Prostate gland (tissue), 2 donors: Measurements from ENCODE around the gene LRP2BP. TPM values are rescaled to one million over a fixed set of nuclear protein-coding genes. Genes with fewer than 3 reads are reported as not detected.

Experiments used
- DNase-seq: peaks from one replicate; pipeline ENCODE4 v3.0.0-alpha.2; 2019; ENCODE audit warnings: low spot score
- H3K27ac ChIP-seq, 2 donors: fragments of 200-600 bp; sonication (generic); 2 replicates each; pipeline ENCODE4 v1.5.1; 2017 to 2019
- H3K27me3 ChIP-seq: fragments of 200-600 bp; sonication (generic); replicated peaks from 2 replicates; pipeline ENCODE4 v1.5.1; 2019; ENCODE audit not compliant: insufficient read depth
- H3K36me3 ChIP-seq, 2 donors: fragments of 200-600 bp; sonication (generic); 1 replicate in 1 of 2; 2 replicates in 1 of 2; pipeline versions ENCODE4 v1.5.1 to v1.8.1; 2017 to 2019
- H3K4me1 ChIP-seq: fragments of 200-600 bp; sonication (generic); replicated peaks from 2 replicates; pipeline ENCODE4 v1.5.1; 2019
- H3K4me3 ChIP-seq, 2 donors: fragments of 200-600 bp; sonication (generic); 2 replicates each; pipeline ENCODE4 v1.5.1; 2017 to 2019
- H3K9me3 ChIP-seq: fragments of 200-600 bp; sonication (generic); 2 replicates; pipeline ENCODE4 v1.5.1; 2017
- POLR2A ChIP-seq: fragments of 450-650 bp; IDR thresholded peaks from one replicate; pipeline ENCODE4 v1.6.1; 2016; ENCODE audit warnings: antibody characterized with exemption, mild to moderate bottlenecking
- POLR2AphosphoS5 ChIP-seq: sonication (generic); formaldehyde crosslinking; IDR thresholded peaks from one replicate; pipeline ENCODE4 v1.6.1; 2017; ENCODE audit warnings: antibody characterized with exemption
- WGBS: methylation state at CpG from one replicate; pipeline ENCODE4 v1.1.5; 2018; 5-methylcytosine and 5-hydroxymethylcytosine counted together
- intact Hi-C: fragments of 100-400 bp; cut with DNase I; formaldehyde crosslinking; loops from one replicate; pipeline ENCODE4 v1.14.2; 2022
- total RNA-seq, 2 donors: library from RNA; depleted of rRNA; stranded (reverse); fragments of >200 nt; gene quantifications; one replicate each; pipeline ENCODE4 v1.1.0, GENCODE V29; 2016
- TF ChIP-seq, protein P1 (sequence below), 4 experiments: fragments of 200-600 bp in 2 of 4; fragments of 450-650 bp in 2 of 4; sonication (generic) in 2 of 4; IDR thresholded peaks; 1 replicate in 3 of 4; 2 replicates in 1 of 4; pipeline ENCODE4 v1.5.1; 2016 to 2019; ENCODE audit warnings: antibody characterized with exemption in 4 of 4, mild to moderate bottlenecking in 2 of 4, moderate library complexity in 2 of 4

The LRP2BP gene
- total RNA-seq, 2 donors from 2014 or later: 0.32 to 1.4 TPM

DNA sequence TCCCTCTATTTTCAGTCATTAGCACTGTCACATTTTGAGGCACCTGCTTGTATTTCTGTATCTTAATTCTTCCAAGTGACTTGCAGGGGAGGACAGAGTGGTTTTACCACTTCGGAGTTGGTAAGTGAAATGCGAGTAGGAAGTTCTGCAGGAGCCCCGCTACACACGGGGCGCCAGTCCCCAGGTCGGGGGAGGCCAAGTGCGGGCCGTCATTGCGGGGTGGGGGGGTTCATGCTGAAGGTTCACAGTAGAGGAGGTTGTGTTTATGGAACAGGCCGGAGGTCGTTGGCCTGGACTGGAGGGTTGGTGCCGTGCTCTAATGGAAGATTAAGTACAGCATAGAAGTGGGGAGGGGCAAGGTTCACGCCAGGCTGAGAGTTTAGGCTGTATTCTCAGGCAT is 44.0 kb downstream of the LRP2BP start:
- no peaks in the 10 kb centered on the region for H3K27me3 ChIP-seq
- no peak for TF ChIP-seq POLR2A
- TF ChIP-seq POLR2AphosphoS5: no peak
- TF ChIP-seq, protein P1, sequence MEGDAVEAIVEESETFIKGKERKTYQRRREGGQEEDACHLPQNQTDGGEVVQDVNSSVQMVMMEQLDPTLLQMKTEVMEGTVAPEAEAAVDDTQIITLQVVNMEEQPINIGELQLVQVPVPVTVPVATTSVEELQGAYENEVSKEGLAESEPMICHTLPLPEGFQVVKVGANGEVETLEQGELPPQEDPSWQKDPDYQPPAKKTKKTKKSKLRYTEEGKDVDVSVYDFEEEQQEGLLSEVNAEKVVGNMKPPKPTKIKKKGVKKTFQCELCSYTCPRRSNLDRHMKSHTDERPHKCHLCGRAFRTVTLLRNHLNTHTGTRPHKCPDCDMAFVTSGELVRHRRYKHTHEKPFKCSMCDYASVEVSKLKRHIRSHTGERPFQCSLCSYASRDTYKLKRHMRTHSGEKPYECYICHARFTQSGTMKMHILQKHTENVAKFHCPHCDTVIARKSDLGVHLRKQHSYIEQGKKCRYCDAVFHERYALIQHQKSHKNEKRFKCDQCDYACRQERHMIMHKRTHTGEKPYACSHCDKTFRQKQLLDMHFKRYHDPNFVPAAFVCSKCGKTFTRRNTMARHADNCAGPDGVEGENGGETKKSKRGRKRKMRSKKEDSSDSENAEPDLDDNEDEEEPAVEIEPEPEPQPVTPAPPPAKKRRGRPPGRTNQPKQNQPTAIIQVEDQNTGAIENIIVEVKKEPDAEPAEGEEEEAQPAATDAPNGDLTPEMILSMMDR (IDR thresholded peaks at IDR 0.05): no peak
- peak overlapping the region in 1 of 2 donors; percentile 28 for H3K27ac ChIP-seq
- H3K36me3 ChIP-seq: no peaks in the 10 kb centered on the region
- H3K4me3 ChIP-seq: no peak overlapping the region
- WGBS: 86% methylated on average over 13 of the region's 13 CpGs
- no peaks in the 10 kb centered on the region for H3K9me3 ChIP-seq
- H3K4me1 ChIP-seq: no peaks in the 10 kb centered on the region
- no peak for DNase-seq
- intact Hi-C loops: no loop called here

DNA sequence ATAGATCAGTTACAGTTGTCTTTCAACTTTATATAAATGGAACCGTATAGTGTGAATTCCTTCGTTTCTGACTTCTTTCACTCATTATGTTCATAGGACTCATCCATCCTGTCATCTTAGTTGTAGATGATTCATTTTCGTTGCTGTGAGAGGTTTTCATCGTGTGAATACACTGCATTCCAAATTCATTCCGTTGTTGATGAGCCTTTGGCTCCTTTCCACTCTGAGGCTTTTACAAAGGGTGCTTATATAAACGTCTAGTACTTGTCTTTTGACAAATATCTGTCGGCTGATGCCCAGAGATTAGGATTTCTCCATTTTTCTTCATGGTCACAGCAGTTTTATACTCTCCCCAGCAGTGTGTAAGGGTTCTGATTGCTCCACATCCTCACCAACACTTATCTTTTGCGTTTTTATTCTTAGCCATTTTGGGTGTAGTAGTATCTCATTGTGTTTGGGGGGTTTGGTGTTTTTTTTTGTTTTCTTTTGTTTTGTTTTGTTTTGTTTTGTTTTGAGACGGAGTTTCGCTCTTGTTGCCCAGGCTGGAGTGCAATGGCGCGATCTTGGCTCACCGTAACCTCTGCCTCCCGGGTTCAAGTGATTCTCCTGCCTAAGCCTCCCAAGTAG is 48.6 kb downstream of the LRP2BP start:
- Histone ChIP-seq H3K4me1 (no peaks in the 10 kb centered on the region), H3K27ac (peak overlapping the region in 1 of 2 donors; percentile 41), H3K9me3 (no peaks in the 10 kb centered on the region), H3K4me3 (no peak overlapping the region), H3K36me3 (no peaks in the 10 kb centered on the region), H3K27me3 (no peaks in the 10 kb centered on the region)
- 80% methylated on average over 14 of the region's 14 CpGs for WGBS
- DNase-seq: no peak
- intact Hi-C loops: no loop called here
- no peak for TF ChIP-seq POLR2AphosphoS5
- no peak for TF ChIP-seq POLR2A
- TF ChIP-seq, protein P1 (IDR thresholded peaks at IDR 0.05): no peak

DNA sequence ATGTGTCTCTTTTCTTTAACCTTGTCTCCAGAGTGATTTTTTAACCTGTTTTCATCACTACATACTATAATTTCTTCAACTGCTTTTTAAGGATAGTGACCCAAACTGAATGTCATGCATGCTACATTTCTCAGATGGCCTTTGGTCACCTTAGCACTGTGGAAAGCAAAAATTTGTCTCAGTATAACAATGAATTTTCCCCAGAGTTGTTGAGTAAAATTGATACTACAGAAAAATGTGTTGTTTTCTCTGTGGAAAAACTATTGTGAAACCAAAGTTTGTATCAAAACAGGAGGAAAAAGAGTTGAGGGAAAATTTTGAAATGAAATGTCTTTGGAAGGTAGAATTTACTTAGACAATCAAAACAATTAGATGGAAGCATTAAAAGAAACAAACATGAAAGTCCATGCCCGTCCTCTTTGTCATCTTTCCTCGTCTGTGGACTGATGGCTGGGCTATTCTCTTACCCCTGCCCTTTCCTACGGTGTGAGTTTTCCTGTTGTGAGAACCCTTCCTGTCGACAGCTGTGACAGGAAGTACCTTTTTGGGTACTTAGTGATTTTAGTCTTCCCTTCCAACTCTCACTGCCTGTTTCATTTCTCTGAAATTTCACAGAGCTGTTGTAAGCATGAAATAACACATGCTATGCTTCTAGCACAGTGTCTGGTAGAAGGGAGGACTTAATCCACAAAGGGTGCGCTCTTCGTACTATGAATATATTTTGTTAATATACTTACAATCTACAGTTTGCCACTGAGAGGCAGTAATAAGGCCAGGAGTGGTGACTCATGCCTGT is 50.8 kb downstream of the LRP2BP start:
- H3K4me1 ChIP-seq: no peaks in the 10 kb centered on the region
- no peaks in the 10 kb centered on the region for H3K36me3 ChIP-seq
- WGBS: 72% methylated on average over 6 of the region's 6 CpGs
- H3K9me3 ChIP-seq: no peaks in the 10 kb centered on the region
- peak overlapping the region in 1 of 2 donors; percentile 22 for H3K27ac ChIP-seq
- intact Hi-C loops: no loop called here
- TF ChIP-seq POLR2AphosphoS5: no peak
- TF ChIP-seq, protein P1 (IDR thresholded peaks at IDR 0.05): no peak
- TF ChIP-seq POLR2A: no peak
- no peak for DNase-seq
- no peaks in the 10 kb centered on the region for H3K27me3 ChIP-seq
- H3K4me3 ChIP-seq: no peak overlapping the region

DNA sequence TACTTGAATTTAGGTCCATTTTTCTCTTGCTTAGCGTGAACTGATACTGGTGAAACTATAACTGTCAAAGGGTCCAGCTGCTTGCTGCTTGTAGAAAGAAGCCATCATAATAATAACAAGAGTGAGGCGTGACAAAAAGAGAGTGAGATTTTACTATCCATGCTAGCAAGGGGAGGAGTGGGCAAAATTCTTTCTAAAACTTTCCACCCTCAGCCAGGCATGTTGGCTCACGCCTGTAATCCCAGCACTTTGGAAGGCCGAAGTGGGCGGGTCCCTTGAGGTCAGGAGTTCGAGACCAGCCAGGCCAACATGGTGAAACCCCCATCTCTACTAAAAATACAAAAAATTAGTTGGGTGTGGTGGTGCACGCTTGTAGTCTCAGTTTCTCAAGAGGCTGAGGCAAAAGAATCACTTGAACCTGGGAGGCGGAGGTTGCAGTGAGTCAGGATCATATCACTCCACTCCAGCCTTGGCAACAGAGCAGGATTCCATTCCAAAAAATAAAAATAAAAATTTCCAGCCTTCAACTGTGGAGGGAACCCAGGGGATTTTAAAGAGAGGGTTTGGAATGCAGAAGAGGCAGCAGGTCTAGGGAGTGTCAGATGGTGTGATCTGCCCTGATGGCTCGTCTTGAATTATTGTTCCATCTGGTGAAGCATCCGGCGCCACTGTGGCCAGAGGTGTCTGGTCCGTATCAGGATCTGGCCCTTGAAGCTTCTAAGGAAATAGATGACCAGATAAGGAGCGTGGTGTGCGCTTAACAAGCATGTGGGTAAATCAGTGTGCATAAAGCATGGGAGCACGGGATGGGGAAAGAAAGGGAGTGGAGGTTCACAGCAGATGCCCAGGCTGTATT is 51.8 kb downstream of the LRP2BP start:
- Histone ChIP-seq H3K4me3 (no peak overlapping the region), H3K9me3 (no peaks in the 10 kb centered on the region), H3K27me3 (no peaks in the 10 kb centered on the region), H3K36me3 (no peaks in the 10 kb centered on the region), H3K4me1 (no peaks in the 10 kb centered on the region), H3K27ac (no peak overlapping the region)
- DNase-seq: no peak
- WGBS: 65% methylated on average over 15 of the region's 15 CpGs
- intact Hi-C loops: no loop called here
- no peak for TF ChIP-seq POLR2AphosphoS5

DNA sequence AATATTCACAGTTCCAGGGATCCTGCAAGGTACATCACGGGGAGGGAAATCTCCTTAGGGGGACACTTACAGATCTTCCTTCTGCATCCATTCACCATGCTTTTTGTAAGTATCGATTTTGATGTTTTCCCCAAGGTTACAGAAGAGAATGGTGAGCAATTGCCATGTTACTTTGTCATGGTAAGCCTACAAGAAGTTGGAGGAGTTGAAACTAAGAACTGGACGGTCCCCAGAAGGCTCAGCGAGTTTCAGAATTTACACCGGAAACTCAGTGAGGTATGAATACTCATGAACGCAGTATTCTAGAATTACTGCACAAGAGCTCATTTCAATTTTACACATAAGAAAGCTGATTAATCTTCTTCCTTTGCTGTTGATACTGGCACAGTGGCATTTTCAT is 53.9 kb downstream of the LRP2BP start:
- intact Hi-C loops: no loop called here
- no peaks in the 10 kb centered on the region for H3K9me3 ChIP-seq
- no peak for DNase-seq
- H3K4me3 ChIP-seq: no peak overlapping the region
- no peaks in the 10 kb centered on the region for H3K4me1 ChIP-seq
- WGBS: 98% methylated on average over 6 of the region's 6 CpGs
- H3K36me3 ChIP-seq: no peaks in the 10 kb centered on the region
- H3K27me3 ChIP-seq: no peaks in the 10 kb centered on the region
- H3K27ac ChIP-seq: no peak overlapping the region
- TF ChIP-seq, protein P1 (IDR thresholded peaks at IDR 0.05): no peak
